Measurements from ENCODE around the gene SIPA1L3.

The SIPA1L3 gene

DNA sequence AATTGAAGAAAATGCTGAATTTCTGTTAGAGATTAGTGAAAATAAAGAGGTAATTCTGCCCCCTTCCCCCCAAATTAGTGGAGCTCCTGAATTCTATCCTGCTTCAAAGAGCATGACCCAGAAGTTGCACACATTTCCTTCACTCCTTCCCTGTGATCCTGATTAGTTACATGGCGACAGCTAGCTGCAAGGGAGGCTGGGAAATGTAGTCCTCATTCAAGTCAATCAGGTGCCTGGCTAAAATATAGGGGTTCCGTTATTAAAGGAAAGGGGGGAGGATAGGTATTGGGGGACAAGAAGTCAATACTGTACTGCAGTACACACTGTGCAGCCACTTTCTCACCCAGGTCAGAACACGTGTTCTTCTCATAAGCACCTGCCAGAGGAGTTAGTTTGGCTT lies 65.8 kb downstream of the SIPA1L3 start:
- no peak for TF ChIP-seq Cebpa-rat (IDR thresholded peaks at IDR 0.05)
- Histone ChIP-seq H3K27ac (no peak overlapping the region), H3K9me3 (peaks cover 31% of the 10 kb centered on the region), H4K20me1 (no peaks in the 10 kb centered on the region), H3K4me2 (no peak overlapping the region), H3K4me3 (no peak overlapping the region), H3K36me3 (peaks cover 34% of the 10 kb centered on the region), H3K27me3 (no peaks in the 10 kb centered on the region), H3K9ac (no peak overlapping the region), H3K4me1 (peaks cover 40% of the 10 kb centered on the region)

DNA sequence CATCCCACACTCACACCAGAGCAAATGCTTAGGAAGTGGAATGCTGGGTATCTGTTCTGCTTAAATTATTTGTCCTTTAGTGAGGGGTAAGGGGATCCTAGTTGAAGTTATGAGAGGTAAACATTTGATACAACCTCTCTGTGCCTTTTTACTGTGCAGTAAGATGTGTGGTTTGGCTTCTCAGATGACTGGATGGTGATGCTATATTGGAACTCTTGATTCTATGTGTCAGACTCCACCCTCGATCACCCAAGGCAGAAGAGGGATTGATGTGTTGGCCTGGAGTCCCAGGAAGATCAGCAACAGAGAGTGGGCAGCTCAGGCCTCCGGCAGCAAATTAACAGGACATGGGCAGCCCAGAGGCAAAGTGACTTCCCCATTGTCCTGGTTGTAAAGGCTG lies 66.7 kb downstream of the SIPA1L3 start:
- H3K4me2 ChIP-seq = no peak overlapping the region
- H3K36me3 ChIP-seq = peaks cover 34% of the 10 kb centered on the region
- H3K27ac ChIP-seq = no peak overlapping the region
- H3K4me1 ChIP-seq = peaks cover 49% of the 10 kb centered on the region
- peaks cover 31% of the 10 kb centered on the region for H3K9me3 ChIP-seq
- no peak overlapping the region for H3K4me3 ChIP-seq
- no peak overlapping the region for H3K9ac ChIP-seq
- H4K20me1 ChIP-seq = no peaks in the 10 kb centered on the region
- H3K27me3 ChIP-seq = no peaks in the 10 kb centered on the region
- TF ChIP-seq Cebpa-rat (IDR thresholded peaks at IDR 0.05) = no peak

GRCh38 chr19:37975071-37975470 lies 68.1 kb downstream of the SIPA1L3 start:
- Histone ChIP-seq H3K4me3 (no peak overlapping the region; the same call in 1 of the 2 replicates), H3K27me3 (no peaks in the 10 kb centered on the region), H3K27ac (peak overlapping the region; percentile 83), H3K4me2 (peak overlapping the region; percentile 75), H3K9me3 (peaks cover 28% of the 10 kb centered on the region), H4K20me1 (no peaks in the 10 kb centered on the region), H3K36me3 (peaks cover 32% of the 10 kb centered on the region), H3K4me1 (peaks cover 63% of the 10 kb centered on the region), H3K9ac (peak overlapping the region; percentile 48; the same call in 1 of the 2 replicates)
- no peak for TF ChIP-seq Cebpa-rat (IDR thresholded peaks at IDR 0.05)

GRCh38 chr19:37975596-37976515 lies 68.8 kb downstream of the SIPA1L3 start:
- Histone ChIP-seq H4K20me1 (no peaks in the 10 kb centered on the region), H3K4me3 (no peak overlapping the region), H3K27me3 (no peaks in the 10 kb centered on the region), H3K4me2 (peak overlapping the region; percentile 75), H3K27ac (peak overlapping the region; percentile 83), H3K9me3 (peaks cover 20% of the 10 kb centered on the region), H3K9ac (0 out of 2 replicates have a peak overlapping the region, but pooled peaks have one; percentile 48), H3K36me3 (peaks cover 24% of the 10 kb centered on the region), H3K4me1 (peaks cover 71% of the 10 kb centered on the region)
- TF ChIP-seq Cebpa-rat (IDR thresholded peaks at IDR 0.05) = no peak

- Histone ChIP-seq H4K20me1 (no peaks in the 10 kb centered on the region), H3K36me3 (peaks cover 13% of the 10 kb centered on the region; the same call in 1 of the 2 replicates), H3K9ac (no peak overlapping the region), H3K4me1 (peaks cover 83% of the 10 kb centered on the region), H3K27me3 (no peaks in the 10 kb centered on the region), H3K4me3 (no peak overlapping the region), H3K27ac (peak overlapping the region; percentile 67), H3K9me3 (peaks cover 7% of the 10 kb centered on the region), H3K4me2 (peak overlapping the region; percentile 82)
- no peak for TF ChIP-seq Cebpa-rat (IDR thresholded peaks at IDR 0.05)
These were observed 70.4 kb downstream of the SIPA1L3 start for GRCh38 chr19:37977391-37977790.

- H4K20me1 ChIP-seq = no peaks in the 10 kb centered on the region
- peak overlapping the region; percentile 82 for H3K4me2 ChIP-seq
- no peak for TF ChIP-seq Cebpa-rat (IDR thresholded peaks at IDR 0.05)
- no peaks in the 10 kb centered on the region for H3K27me3 ChIP-seq
- H3K4me3 ChIP-seq = no peak overlapping the region
- H3K9me3 ChIP-seq = peaks cover 1% of the 10 kb centered on the region; the same call in 1 of the 2 replicates
- no peak overlapping the region for H3K9ac ChIP-seq
- peaks cover 7% of the 10 kb centered on the region; the same call in 1 of the 2 replicates for H3K36me3 ChIP-seq
- peaks cover 83% of the 10 kb centered on the region for H3K4me1 ChIP-seq
- H3K27ac ChIP-seq = peak overlapping the region; percentile 67
These were observed 71.0 kb downstream of the SIPA1L3 start for GRCh38 chr19:37977992-37978391.

DNA sequence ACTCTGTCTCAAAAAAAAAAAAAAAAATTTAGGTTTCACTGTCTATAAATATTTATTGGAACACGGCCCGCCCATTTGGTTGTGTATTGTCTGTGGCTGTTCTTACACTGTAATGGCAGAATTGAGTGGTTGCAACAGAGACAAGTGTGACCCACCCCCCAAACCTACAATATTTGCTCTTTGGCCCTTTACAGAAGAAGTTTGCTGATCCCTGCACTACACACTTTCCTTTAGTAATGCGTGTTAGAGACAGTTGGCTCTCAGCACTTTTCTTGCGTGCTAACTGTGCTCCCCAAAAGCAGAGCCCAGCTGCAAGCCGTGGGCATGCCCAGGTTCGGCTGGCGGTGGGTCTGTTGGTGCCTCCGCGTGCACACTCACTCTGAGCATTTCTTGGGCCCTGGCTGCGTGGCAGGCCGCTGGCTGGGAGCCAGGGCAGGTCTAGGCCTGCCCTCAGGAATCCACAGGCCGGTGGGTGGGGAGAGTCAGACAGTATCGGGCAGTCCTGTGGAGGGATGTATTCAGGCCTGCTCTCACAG lies 72.6 kb downstream of the SIPA1L3 start:
- no peaks in the 10 kb centered on the region for H3K27me3 ChIP-seq
- peak overlapping the region; percentile 82 for H3K4me2 ChIP-seq
- H3K9me3 ChIP-seq = no peaks in the 10 kb centered on the region
- H3K4me1 ChIP-seq = peaks cover 75% of the 10 kb centered on the region
- no peaks in the 10 kb centered on the region for H3K36me3 ChIP-seq
- no peak overlapping the region for H3K4me3 ChIP-seq
- no peak for TF ChIP-seq Cebpa-rat (IDR thresholded peaks at IDR 0.05)
- H3K27ac ChIP-seq = peak overlapping the region; percentile 67
- H4K20me1 ChIP-seq = no peaks in the 10 kb centered on the region
- H3K9ac ChIP-seq = peak overlapping the region; percentile 63

DNA sequence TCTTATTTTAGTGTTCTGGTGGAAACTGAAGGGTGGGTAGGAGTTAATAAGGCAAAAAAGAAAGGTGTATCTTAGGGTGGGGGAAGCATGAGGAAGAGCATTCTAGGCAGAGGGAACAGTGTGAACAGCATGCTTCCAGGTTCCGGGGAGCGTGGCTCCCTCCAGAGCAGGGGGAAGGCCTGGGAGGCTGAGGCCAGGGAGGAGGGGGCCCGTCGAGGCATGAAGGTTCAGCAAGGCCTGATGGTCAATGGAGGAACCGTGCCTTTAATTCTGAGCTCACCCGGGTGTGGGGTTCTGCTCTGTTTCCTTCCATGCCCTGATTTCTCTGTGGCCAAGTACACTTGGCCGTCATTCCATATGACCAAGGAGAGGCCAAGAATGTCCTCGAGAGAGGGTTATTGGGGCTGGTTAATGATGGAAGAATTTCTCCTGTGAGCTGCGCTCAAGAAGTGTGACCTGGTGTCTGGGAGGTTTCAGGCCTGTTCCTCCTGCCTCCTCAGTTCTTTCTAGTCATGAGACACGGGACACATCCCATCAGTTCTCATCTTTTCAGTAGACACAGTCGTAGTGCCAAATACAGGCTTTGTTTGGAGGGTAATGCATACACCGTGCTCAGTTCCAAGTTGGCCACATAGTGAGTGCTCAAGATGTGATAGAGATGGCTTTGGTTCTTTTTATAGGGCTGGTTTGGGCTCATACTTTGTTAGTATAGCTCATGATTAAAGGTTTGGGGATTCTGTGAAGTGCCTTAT lies 73.6 kb downstream of the SIPA1L3 start:
- no peak overlapping the region for H3K9ac ChIP-seq
- peaks cover 66% of the 10 kb centered on the region for H3K4me1 ChIP-seq
- H3K27ac ChIP-seq = peak overlapping the region; percentile 67
- H4K20me1 ChIP-seq = no peaks in the 10 kb centered on the region
- no peaks in the 10 kb centered on the region for H3K27me3 ChIP-seq
- H3K4me3 ChIP-seq = no peak overlapping the region
- TF ChIP-seq Cebpa-rat (IDR thresholded peaks at IDR 0.05) = no peak
- no peaks in the 10 kb centered on the region for H3K9me3 ChIP-seq
- H3K4me2 ChIP-seq = peak overlapping the region; percentile 82
- no peaks in the 10 kb centered on the region for H3K36me3 ChIP-seq

- no peak overlapping the region for H3K9ac ChIP-seq
- H3K4me1 ChIP-seq = peaks cover 66% of the 10 kb centered on the region
These were observed 74.9 kb downstream of the SIPA1L3 start for GRCh38 chr19:37981785-37982475.

More at GRCh38 chr19:37981785-37982475, 74.9 kb downstream of the SIPA1L3 start:
- no peaks in the 10 kb centered on the region for H3K36me3 ChIP-seq
- H4K20me1 ChIP-seq = no peaks in the 10 kb centered on the region
- TF ChIP-seq Cebpa-rat (IDR thresholded peaks at IDR 0.05) = no peak
- no peak overlapping the region for H3K4me2 ChIP-seq
- no peak overlapping the region for H3K4me3 ChIP-seq
- no peak overlapping the region for H3K27ac ChIP-seq
- no peaks in the 10 kb centered on the region for H3K27me3 ChIP-seq
- no peaks in the 10 kb centered on the region for H3K9me3 ChIP-seq

All from BLaER1 (cell line).